ENCODE measurements around the gene ERI2. TPM values are rescaled to one million over a fixed set of nuclear protein-coding genes. Genes with fewer than 3 reads are reported as not detected.

Gene ERI2
- total and polyA plus RNA-seq, 2 of the 13 experiments (the other 11 are each of a cell fraction or from before 2014, with no cell fraction given): 17.4 to 41.3 TPM

- no peak for TF ChIP-seq ATAD3A (CRISPR knock-in tag; IDR thresholded peaks at IDR 0.05)
- TF ChIP-seq ZNF280B (CRISPR knock-in tag; IDR thresholded peaks at IDR 0.05; ENCODE audit: borderline replicate concordance): no peak
- TF ChIP-seq FIP1L1 (IDR thresholded peaks at IDR 0.05; ENCODE audit: borderline replicate concordance, insufficient read depth, low read depth, low read length): no peak
- no peak for TF ChIP-seq KLF6 (CRISPR knock-in tag; IDR thresholded peaks at IDR 0.05)
- no peak for TF ChIP-seq TERF1 (CRISPR knock-in tag; IDR thresholded peaks at IDR 0.05)
- TF ChIP-seq PATZ1 (CRISPR knock-in tag; IDR thresholded peaks at IDR 0.05): no peak
- no peak for TF ChIP-seq ZBTB26 (CRISPR knock-in tag; IDR thresholded peaks at IDR 0.05; ENCODE audit: borderline replicate concordance)
- no peak for TF ChIP-seq ZNF572 (CRISPR knock-in tag; IDR thresholded peaks at IDR 0.05)
- TF ChIP-seq TBP (CRISPR knock-in tag; IDR thresholded peaks at IDR 0.05): no peak
- TF ChIP-seq NCOA2 (CRISPR knock-in tag; IDR thresholded peaks at IDR 0.05): peak; percentile 50; the same call in 1 of the 2 replicates
- no peak for TF ChIP-seq KDM5A (IDR thresholded peaks at IDR 0.05; ENCODE audit: borderline replicate concordance, low read length)
- no peak for TF ChIP-seq TRIM24 (CRISPR knock-in tag; IDR thresholded peaks at IDR 0.05)
- no peak for TF ChIP-seq NFE2L2 (IDR thresholded peaks at IDR 0.05; ENCODE audit: low read length)
- no peak for TF ChIP-seq ZNF782 (CRISPR knock-in tag; IDR thresholded peaks at IDR 0.05; ENCODE audit: borderline replicate concordance)
- peak; percentile 27; the same call in 1 of the 2 replicates for TF ChIP-seq ZSCAN9 (CRISPR knock-in tag; IDR thresholded peaks at IDR 0.05; ENCODE audit: borderline replicate concordance)
- no peak for TF ChIP-seq SOX13 (IDR thresholded peaks at IDR 0.05)
- TF ChIP-seq SOX13 (CRISPR knock-in tag; conservative IDR thresholded peaks at IDR 0.05 in 1 of 2, IDR thresholded peaks at IDR 0.05 in 1 of 2): peak in 1 of 2 experiments; percentile 71; a peak in 1 of 4 replicates
- TF ChIP-seq RFXANK (CRISPR knock-in tag; IDR thresholded peaks at IDR 0.05): no peak
- TF ChIP-seq SMAD9 (CRISPR knock-in tag; IDR thresholded peaks at IDR 0.05): no peak; the same call in 1 of the 2 replicates
- peak; percentile 56; the same call in 1 of the 2 replicates for TF ChIP-seq CEBPB (IDR thresholded peaks at IDR 0.05; ENCODE audit: borderline replicate concordance, low read depth, low read length)
- TF ChIP-seq ZFP91 (CRISPR knock-in tag; IDR thresholded peaks at IDR 0.05; ENCODE audit: borderline replicate concordance): no peak
- no peak for TF ChIP-seq HES4 (CRISPR knock-in tag; IDR thresholded peaks at IDR 0.05; ENCODE audit: borderline replicate concordance)
These were observed 2.6 kb downstream of the ERI2 start (continued) for GRCh38 chr16:20803561-20804214.

All from HepG2 (cell line).